ENCODE measurements around the gene PARM1. TPM values are rescaled to one million over a fixed set of nuclear protein-coding genes. Genes with fewer than 3 reads are reported as not detected.

PARM1 gene
- total and polyA plus RNA-seq, 2 donors (not counting 1 experiment from before 2014, with no cell fraction given): 7.8 to 10.4 TPM

DNA sequence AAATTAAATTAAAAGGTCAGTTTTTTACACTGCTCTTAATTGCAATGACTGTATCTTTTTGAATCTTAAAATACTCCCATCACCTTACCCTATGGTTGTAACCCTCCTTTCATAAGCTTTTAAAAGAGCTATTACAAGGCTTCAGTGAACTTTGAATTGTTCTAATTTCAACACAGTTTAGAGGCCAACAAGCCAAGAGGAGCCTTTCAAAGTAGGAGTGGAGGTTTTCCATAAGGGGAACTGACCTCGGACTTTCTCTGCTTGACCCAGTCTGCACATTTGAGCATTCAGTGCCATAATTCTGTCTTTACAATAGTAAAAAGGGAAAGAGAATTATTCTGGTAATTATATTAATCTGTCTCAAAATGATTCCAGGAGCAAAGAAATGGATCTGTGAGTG is 98.9 kb downstream of the PARM1 start:
- ChIA-PET CTCF (no interaction called here), POLR2A (no interaction called here)
- no CpG with 5 or more reads among the region's 1 CpG for WGBS (ENCODE audit: insufficient coverage)

DNA sequence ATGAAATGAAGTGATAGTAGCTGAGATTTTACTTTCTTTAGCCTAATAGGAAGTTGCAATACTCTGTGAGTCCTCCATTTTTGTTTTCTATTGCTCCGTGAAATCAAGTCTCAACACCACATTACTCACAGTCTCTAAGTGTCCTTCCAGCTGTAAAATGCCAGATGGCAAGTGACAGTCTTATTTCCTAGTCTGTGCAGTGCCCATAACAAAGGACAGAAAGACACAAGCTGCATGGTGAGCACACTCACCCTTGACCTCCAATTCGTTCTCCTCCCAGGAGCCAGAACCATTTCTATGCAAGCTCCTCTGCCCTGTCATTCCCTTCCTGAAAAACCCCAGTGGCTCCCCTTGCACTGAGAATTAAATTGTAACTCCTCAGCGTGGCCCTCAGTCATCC is 101.6 kb downstream of the PARM1 start:
- Mint-ChIP-seq H3K27ac (no peak overlapping the region), H3K27me3 (no peaks in the 10 kb centered on the region), H3K4me3 (no peak overlapping the region), H3K4me1 (peaks cover 45% of the 10 kb centered on the region), H3K9me3 (ENCODE audit: insufficient read depth) (no peaks in the 10 kb centered on the region)
- TF ChIP-seq, protein P1, sequence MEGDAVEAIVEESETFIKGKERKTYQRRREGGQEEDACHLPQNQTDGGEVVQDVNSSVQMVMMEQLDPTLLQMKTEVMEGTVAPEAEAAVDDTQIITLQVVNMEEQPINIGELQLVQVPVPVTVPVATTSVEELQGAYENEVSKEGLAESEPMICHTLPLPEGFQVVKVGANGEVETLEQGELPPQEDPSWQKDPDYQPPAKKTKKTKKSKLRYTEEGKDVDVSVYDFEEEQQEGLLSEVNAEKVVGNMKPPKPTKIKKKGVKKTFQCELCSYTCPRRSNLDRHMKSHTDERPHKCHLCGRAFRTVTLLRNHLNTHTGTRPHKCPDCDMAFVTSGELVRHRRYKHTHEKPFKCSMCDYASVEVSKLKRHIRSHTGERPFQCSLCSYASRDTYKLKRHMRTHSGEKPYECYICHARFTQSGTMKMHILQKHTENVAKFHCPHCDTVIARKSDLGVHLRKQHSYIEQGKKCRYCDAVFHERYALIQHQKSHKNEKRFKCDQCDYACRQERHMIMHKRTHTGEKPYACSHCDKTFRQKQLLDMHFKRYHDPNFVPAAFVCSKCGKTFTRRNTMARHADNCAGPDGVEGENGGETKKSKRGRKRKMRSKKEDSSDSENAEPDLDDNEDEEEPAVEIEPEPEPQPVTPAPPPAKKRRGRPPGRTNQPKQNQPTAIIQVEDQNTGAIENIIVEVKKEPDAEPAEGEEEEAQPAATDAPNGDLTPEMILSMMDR (IDR thresholded peaks at IDR 0.05): no peak
- no peak for TF ChIP-seq EZH2 (IDR thresholded peaks at IDR 0.05; ENCODE audit: borderline replicate concordance, insufficient read depth, low read depth, low read length, poor library complexity, severe bottlenecking)
- CTCF ChIA-PET: no interaction called here
- WGBS (ENCODE audit: insufficient coverage): 92% methylated on average over 3 of the region's 3 CpGs
- H3K9ac ChIP-seq (ENCODE audit: low read length): no peak overlapping the region
- H3K36me3 ChIP-seq (replicated peaks in 1 of 2; ENCODE audit: control extremely low read depth in 1 of 2, control insufficient read depth in 1 of 2, extremely low read depth in 1 of 2, insufficient read depth in 2 of 2, low read length in 1 of 2): no peaks in the 10 kb centered on the region
- H2AFZ ChIP-seq (ENCODE audit: insufficient read depth, low read depth, low read length, poor library complexity, severe bottlenecking): no peak overlapping the region
- no peaks in the 10 kb centered on the region for H4K20me1 ChIP-seq (ENCODE audit: control insufficient read depth, insufficient read depth, low read length, poor library complexity, severe bottlenecking)
- peaks cover 0 to 4% (median 0%) of the 10 kb centered on the region in 3 donors for H3K9me3 ChIP-seq (ENCODE audit: control extremely low read depth in 1 of 3, control insufficient read depth in 2 of 3, insufficient read depth in 1 of 3, low read length in 2 of 3)
- H3K4me2 ChIP-seq (replicated peaks; ENCODE audit: low read depth, low read length, poor library complexity, severe bottlenecking): no peak overlapping the region
- H3K4me1 ChIP-seq (ENCODE audit: control insufficient read depth in 2 of 2, insufficient read depth in 2 of 2, low read length in 2 of 2): peaks cover 39% of the 10 kb centered on the region in 2 donors
- ATAC-seq (ENCODE audit: low read depth): no peak
- no peaks in the 10 kb centered on the region for H3K27me3 ChIP-seq (replicated peaks in 1 of 4; ENCODE audit: control extremely low read depth in 1 of 4, control insufficient read depth in 3 of 4, insufficient read depth in 4 of 4, low read length in 3 of 4)
- intact Hi-C loops (cut with micrococcal nuclease): no loop called here
- H3K79me2 ChIP-seq (ENCODE audit: control insufficient read depth, insufficient read depth, low read length): no peaks in the 10 kb centered on the region
- POLR2A ChIA-PET: no interaction called here
- H3K4me3 ChIP-seq (ENCODE audit: control extremely low read depth in 1 of 5, extremely low read depth in 1 of 5, insufficient read depth in 1 of 5, low read depth in 2 of 5, low read length in 4 of 5): no peak overlapping the region
- DNase-seq: no peak
- no peak overlapping the region for H3K27ac ChIP-seq (ENCODE audit: low read length in 2 of 2)

More for the DNA sequence above, 98.9 kb downstream of the PARM1 start:
- DNase-seq (no peak), ATAC-seq (ENCODE audit: low read depth) (no peak)
- Mint-ChIP-seq H3K4me1 (peaks cover 38% of the 10 kb centered on the region), H3K27ac (no peak overlapping the region), H3K4me3 (no peak overlapping the region), H3K9me3 (ENCODE audit: insufficient read depth) (peaks cover 2% of the 10 kb centered on the region), H3K27me3 (no peaks in the 10 kb centered on the region)
- no peaks in the 10 kb centered on the region for H3K27me3 ChIP-seq (replicated peaks in 1 of 4; ENCODE audit: control extremely low read depth in 1 of 4, control insufficient read depth in 3 of 4, insufficient read depth in 4 of 4, low read length in 3 of 4)
- TF ChIP-seq EZH2 (IDR thresholded peaks at IDR 0.05; ENCODE audit: borderline replicate concordance, insufficient read depth, low read depth, low read length, poor library complexity, severe bottlenecking): no peak
- TF ChIP-seq, protein P1 (IDR thresholded peaks at IDR 0.05): no peak
- peaks cover 0 to 8% (median 0%) of the 10 kb centered on the region in 3 donors for H3K9me3 ChIP-seq (ENCODE audit: control extremely low read depth in 1 of 3, control insufficient read depth in 2 of 3, insufficient read depth in 1 of 3, low read length in 2 of 3)
- no peaks in the 10 kb centered on the region for H4K20me1 ChIP-seq (ENCODE audit: control insufficient read depth, insufficient read depth, low read length, poor library complexity, severe bottlenecking)
- H3K4me3 ChIP-seq (ENCODE audit: control extremely low read depth in 1 of 5, extremely low read depth in 1 of 5, insufficient read depth in 1 of 5, low read depth in 2 of 5, low read length in 4 of 5): no peak overlapping the region
- H3K27ac ChIP-seq (ENCODE audit: low read length in 2 of 2): no peak overlapping the region
- H3K4me1 ChIP-seq (ENCODE audit: control insufficient read depth in 2 of 2, insufficient read depth in 2 of 2, low read length in 2 of 2): peaks cover 31 to 33% of the 10 kb centered on the region in 2 donors
- H3K79me2 ChIP-seq (ENCODE audit: control insufficient read depth, insufficient read depth, low read length): no peaks in the 10 kb centered on the region
- H3K36me3 ChIP-seq (replicated peaks in 1 of 2; ENCODE audit: control extremely low read depth in 1 of 2, control insufficient read depth in 1 of 2, extremely low read depth in 1 of 2, insufficient read depth in 2 of 2, low read length in 1 of 2): no peaks in the 10 kb centered on the region
- intact Hi-C loops (cut with micrococcal nuclease): no loop called here
- no peak overlapping the region for H2AFZ ChIP-seq (ENCODE audit: insufficient read depth, low read depth, low read length, poor library complexity, severe bottlenecking)
- no peak overlapping the region for H3K4me2 ChIP-seq (replicated peaks; ENCODE audit: low read depth, low read length, poor library complexity, severe bottlenecking)
- no peak overlapping the region for H3K9ac ChIP-seq (ENCODE audit: low read length)
